Activated B cell treated with CpG ODN at 0.5 μM for 24 hours (primary cell): ENCODE data around the gene ARL15. TPM values are rescaled to one million over a fixed set of nuclear protein-coding genes. Genes with fewer than 3 reads are reported as not detected.

ENCODE experiments used
- ATAC-seq: fragments of 200-7000 bp; cut with Tn5 transposase; one replicate; pipeline ENCODE4 v1.10.0; 2021; ENCODE audit warnings: low read depth, mild to moderate bottlenecking, moderate library complexity
- CTCF ChIA-PET: fragments of 350-600 bp; sonication (Branson Sonifier 250); formaldehyde crosslinking; loops from one replicate; lab custom pipeline; 2021; ENCODE audit warnings: antibody characterized with exemption; lab: Charles Lee
- POLR2A ChIA-PET: fragments of 350-600 bp; sonication (Branson Sonifier 250); formaldehyde crosslinking; loops from one replicate; lab custom pipeline; 2021; ENCODE audit warnings: antibody characterized with exemption; lab: Charles Lee
- DNase-seq: peaks from one replicate; pipeline ENCODE4 v3.0.0; 2022
- H3K27ac Mint-ChIP-seq: one replicate; pipeline ENCODE4 v1.8.0; 2020; ENCODE audit warnings: mixed read lengths
- H3K27me3 Mint-ChIP-seq: one replicate; pipeline ENCODE4 v1.8.0; 2021; ENCODE audit warnings: mixed read lengths
- H3K36me3 Mint-ChIP-seq: one replicate; pipeline ENCODE4 v1.8.0; 2021; ENCODE audit warnings: low read depth, mixed read lengths
- H3K4me1 Mint-ChIP-seq: one replicate; pipeline ENCODE4 v1.8.0; 2021; ENCODE audit warnings: mixed read lengths
- H3K4me3 Mint-ChIP-seq: one replicate; pipeline ENCODE4 v1.8.0; 2020; ENCODE audit warnings: mild to moderate bottlenecking, mixed read lengths
- H3K9me3 Mint-ChIP-seq: one replicate; pipeline ENCODE4 v1.8.0; 2020; ENCODE audit warnings: mixed read lengths
- intact Hi-C: fragments of 100-400 bp; cut with micrococcal nuclease; formaldehyde crosslinking; loops from one replicate; pipeline ENCODE4 v1.15.1; 2024
- total RNA-seq: library from RNA; stranded (reverse); gene quantifications from 2 replicates; pipeline ENCODE4 v1.2.3, GENCODE V29; 2022
- TF ChIP-seq, protein P1 (sequence below): fragments of 200-600 bp; IDR thresholded peaks from one replicate; pipeline ENCODE4 v1.8.0; 2022; ENCODE audit warnings: antibody characterized with exemption, mild to moderate bottlenecking

ARL15 gene
- total RNA-seq, 1 donor from 2014 or later: 17.5 TPM

DNA sequence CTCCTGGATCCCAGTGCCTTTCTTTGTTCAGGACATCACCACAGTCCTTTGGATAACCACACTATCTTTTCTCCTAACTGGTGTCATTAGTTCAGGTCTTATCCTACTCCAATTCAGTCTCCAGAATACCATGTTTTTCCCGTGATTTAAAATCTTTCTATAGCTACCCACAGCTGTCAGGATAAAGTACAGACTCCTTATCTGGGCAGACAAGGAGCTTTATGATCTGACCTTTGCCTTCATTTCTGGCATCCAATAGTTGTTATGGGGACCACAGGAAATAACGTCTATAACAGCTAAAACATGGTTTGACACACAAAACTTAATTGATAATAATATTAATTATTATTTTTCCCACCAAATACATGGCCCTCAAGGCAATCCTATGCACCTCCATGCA lies 125.6 kb downstream of the ARL15 start:
- no peak for ATAC-seq
- H3K4me1 Mint-ChIP-seq: peaks cover 14% of the 10 kb centered on the region
- TF ChIP-seq, protein P1, sequence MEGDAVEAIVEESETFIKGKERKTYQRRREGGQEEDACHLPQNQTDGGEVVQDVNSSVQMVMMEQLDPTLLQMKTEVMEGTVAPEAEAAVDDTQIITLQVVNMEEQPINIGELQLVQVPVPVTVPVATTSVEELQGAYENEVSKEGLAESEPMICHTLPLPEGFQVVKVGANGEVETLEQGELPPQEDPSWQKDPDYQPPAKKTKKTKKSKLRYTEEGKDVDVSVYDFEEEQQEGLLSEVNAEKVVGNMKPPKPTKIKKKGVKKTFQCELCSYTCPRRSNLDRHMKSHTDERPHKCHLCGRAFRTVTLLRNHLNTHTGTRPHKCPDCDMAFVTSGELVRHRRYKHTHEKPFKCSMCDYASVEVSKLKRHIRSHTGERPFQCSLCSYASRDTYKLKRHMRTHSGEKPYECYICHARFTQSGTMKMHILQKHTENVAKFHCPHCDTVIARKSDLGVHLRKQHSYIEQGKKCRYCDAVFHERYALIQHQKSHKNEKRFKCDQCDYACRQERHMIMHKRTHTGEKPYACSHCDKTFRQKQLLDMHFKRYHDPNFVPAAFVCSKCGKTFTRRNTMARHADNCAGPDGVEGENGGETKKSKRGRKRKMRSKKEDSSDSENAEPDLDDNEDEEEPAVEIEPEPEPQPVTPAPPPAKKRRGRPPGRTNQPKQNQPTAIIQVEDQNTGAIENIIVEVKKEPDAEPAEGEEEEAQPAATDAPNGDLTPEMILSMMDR: no peak
- no peaks in the 10 kb centered on the region for H3K27me3 Mint-ChIP-seq
- H3K4me3 Mint-ChIP-seq: no peak overlapping the region
- POLR2A ChIA-PET: no interaction called here
- no peak overlapping the region for H3K27ac Mint-ChIP-seq
- CTCF ChIA-PET: interaction anchor here (1.3 kb wide), 1 partner anchor 11 kb away, joined by 4 read pairs; no protein-coding TSS in a partner anchor
- no peaks in the 10 kb centered on the region for H3K36me3 Mint-ChIP-seq
- no peak for DNase-seq
- H3K9me3 Mint-ChIP-seq: no peaks in the 10 kb centered on the region
- intact Hi-C loops: no loop called here

DNA sequence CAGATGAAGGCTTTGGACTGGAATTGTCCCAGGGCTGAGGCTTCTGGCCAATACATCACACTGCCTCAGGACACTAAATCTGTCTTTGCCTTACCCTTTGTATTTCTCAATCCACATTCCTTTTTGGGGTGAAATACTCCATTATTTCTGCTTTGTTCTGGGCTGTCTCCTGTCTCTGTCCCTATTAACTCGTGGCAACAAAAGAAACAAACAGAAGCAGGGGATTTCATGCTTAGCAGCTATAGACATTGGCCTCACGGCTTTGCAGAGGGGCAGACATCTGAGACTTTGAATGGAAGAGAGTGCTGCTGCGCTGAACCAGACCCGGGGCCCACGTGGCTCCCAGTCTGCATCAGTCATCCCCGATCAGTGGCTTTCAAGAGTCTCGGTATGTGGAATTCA lies 129.7 kb downstream of the ARL15 start:
- CTCF ChIA-PET: no interaction called here
- DNase-seq (no peak), ATAC-seq (no peak)
- no peak overlapping the region for H3K27ac Mint-ChIP-seq
- POLR2A ChIA-PET: no interaction called here
- no peaks in the 10 kb centered on the region for H3K36me3 Mint-ChIP-seq
- no peaks in the 10 kb centered on the region for H3K27me3 Mint-ChIP-seq
- intact Hi-C loops: no loop called here
- no peak overlapping the region for H3K4me3 Mint-ChIP-seq
- H3K9me3 Mint-ChIP-seq: no peaks in the 10 kb centered on the region
- TF ChIP-seq, protein P1: no peak
- peaks cover 11% of the 10 kb centered on the region for H3K4me1 Mint-ChIP-seq

DNA sequence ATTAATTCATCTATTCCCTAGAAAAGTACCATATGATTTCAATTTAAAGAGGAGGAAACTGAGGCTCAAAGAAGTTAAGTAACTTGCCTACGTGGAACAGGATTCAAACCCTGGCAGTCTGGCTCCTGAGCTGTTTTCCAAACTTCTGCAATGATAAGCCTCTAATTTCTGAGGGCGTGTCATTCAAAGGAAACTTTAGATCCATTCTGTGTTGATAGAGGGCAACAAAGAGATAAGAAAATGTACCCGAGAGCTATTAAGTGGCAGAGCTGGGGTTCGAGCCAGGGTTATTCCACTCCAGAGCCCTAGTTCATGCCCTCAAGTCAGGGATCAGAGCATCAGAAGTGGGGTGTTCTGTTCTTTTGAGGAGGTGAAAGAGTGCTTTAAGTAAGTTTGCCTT lies 131.4 kb downstream of the ARL15 start:
- Mint-ChIP-seq H3K27me3 (no peaks in the 10 kb centered on the region), H3K4me1 (peaks cover 13% of the 10 kb centered on the region)
- CTCF ChIA-PET: no interaction called here

DNA sequence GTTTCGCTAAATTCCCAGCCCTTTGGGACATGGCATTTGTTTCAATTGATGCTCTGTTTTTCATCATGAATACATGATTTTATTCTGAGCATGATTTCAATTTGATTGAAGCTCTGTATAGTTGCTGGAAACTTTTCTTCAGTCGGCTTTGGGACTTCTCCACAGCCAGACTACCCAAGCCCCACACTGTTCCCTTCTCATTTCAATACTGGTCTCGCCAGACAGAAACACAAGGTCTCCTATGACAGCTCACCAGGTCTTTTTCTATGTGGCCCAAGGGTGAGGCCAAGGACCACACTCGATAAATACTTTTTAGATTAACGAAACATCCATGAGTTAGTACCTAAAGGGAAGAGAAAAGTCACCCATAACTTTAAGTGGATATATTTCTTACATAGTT lies 132.2 kb downstream of the ARL15 start:
- Mint-ChIP-seq H3K9me3 (no peaks in the 10 kb centered on the region), H3K27me3 (no peaks in the 10 kb centered on the region), H3K36me3 (no peaks in the 10 kb centered on the region), H3K27ac (no peak overlapping the region), H3K4me3 (no peak overlapping the region), H3K4me1 (peaks cover 13% of the 10 kb centered on the region)
- ChIA-PET POLR2A (no interaction called here), CTCF (interaction anchor here (0.5 kb wide), 1 partner anchor 241 kb away, joined by 4 read pairs; no protein-coding TSS in a partner anchor)
- TF ChIP-seq, protein P1: no peak
- intact Hi-C loops: no loop called here
- no peak for ATAC-seq
- DNase-seq: no peak

More for the DNA sequence above, 131.4 kb downstream of the ARL15 start:
- ATAC-seq (no peak), DNase-seq (no peak)
- POLR2A ChIA-PET: no interaction called here
- H3K27ac Mint-ChIP-seq: no peak overlapping the region
- intact Hi-C loops: no loop called here
- no peak overlapping the region for H3K4me3 Mint-ChIP-seq
- H3K9me3 Mint-ChIP-seq: no peaks in the 10 kb centered on the region
- TF ChIP-seq, protein P1: no peak
- H3K36me3 Mint-ChIP-seq: no peaks in the 10 kb centered on the region

DNA sequence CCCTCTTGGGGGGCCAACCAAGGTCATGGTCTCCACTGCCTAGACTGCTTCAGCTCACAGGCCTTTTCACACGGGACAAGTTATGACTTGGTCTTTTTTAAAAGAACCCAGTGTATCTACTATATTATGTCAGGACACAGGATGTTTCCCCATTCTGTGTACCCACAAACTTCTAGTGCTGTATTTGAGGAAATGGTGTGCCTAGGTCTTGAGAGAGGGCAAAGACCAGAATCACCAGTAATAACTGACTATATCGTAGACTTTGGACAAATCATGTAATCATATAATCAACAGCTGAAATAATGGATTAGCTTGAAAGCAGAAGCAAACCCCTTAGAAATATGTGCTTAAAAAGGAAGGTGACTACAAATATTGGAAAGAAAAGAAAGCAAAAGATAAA lies 133.3 kb downstream of the ARL15 start:
- Mint-ChIP-seq H3K4me1 (peaks cover 14% of the 10 kb centered on the region), H3K27me3 (no peaks in the 10 kb centered on the region), H3K36me3 (no peaks in the 10 kb centered on the region), H3K27ac (no peak overlapping the region), H3K4me3 (no peak overlapping the region), H3K9me3 (no peaks in the 10 kb centered on the region)
- DNase-seq (no peak), ATAC-seq (no peak)
- CTCF ChIA-PET: no interaction called here
- TF ChIP-seq, protein P1: no peak
- intact Hi-C loops: no loop called here
- POLR2A ChIA-PET: no interaction called here
